ENCODE measurements around the gene KDM2A.

Gene KDM2A

DNA sequence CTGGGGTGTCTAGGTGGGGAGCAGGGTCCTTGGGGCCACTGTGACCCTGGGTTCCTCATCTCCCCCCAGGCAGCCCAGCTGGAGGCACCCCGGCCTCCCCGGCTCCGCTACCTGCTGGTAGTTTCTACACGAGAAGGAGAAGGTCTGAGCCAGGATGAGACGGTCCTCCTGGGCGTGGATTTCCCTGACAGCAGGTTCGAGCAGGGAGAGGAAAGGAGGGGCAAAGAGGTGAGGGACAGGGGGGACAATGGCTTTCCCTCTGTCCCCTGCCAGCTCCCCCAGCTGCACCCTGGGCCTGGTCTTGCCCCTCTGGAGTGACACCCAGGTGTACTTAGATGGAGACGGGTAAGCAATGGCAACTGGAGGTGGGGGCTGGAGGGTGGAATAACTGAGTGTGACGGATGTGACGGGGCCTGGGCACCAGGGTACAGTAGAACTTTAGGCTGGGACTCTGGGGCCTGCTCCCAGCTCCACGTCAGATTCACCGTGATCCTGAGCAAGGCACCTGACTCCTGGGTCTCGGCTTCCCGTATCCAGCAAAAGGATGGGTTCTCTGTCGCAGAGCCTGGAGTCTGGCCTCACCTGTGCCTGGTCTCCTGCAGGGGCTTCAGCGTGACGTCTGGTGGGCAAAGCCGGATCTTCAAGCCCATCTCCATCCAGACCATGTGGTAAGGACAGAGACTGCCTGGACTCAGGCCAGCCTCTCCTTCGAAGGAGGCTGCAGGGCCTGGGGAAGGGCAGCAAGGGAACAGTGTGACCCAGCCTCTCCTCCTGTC is 187.9 kb downstream of the KDM2A start:
- no peak for DNase-seq

DNA sequence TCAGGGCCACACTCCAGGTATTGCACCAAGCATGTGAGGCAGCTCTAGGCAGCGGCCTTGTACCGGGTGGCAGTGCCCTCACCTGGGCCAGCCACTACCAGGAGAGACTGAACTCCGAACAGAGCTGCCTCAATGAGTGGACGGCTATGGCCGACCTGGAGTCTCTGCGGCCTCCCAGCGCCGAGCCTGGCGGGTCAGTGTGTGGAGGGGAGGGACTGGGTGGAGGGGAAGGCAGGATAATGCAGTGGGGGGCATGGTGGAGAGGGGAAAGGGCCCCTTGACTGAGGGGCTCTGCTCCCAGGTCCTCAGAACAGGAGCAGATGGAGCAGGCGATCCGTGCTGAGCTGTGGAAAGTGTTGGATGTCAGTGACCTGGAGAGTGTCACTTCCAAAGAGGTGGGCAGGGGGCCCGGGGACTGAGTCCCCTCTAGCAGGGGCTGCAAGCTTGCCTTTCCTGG is 188.5 kb downstream of the KDM2A start:
- no peak for DNase-seq
